GM06990 (cell line): ENCODE measurements around the gene IL20RB.
"Not testable (repeated sequence)": the region's sequence is repeated elsewhere in the genome, so short reads cannot be mapped to it uniquely, and the experiment has no call there.

ENCODE experiments used
- DNase-seq: peaks from one replicate; pipeline ENCODE4 v3.0.0-alpha.2; 2011; ENCODE audit not compliant: insufficient read length; ENCODE audit errors: extremely low read depth
- H3K27me3 ChIP-seq: replicated peaks from 2 replicates; pipeline ENCODE4 v1.6.0; 2011; ENCODE audit warnings: low read length; ENCODE audit not compliant: control insufficient read depth, insufficient read depth
- H3K36me3 ChIP-seq: 2 replicates; pipeline ENCODE4 v1.5.1; 2011; ENCODE audit warnings: low read length; ENCODE audit not compliant: control insufficient read depth, insufficient read depth
- H3K4me3 ChIP-seq: replicated peaks from 2 replicates; pipeline ENCODE4 v1.5.1; 2011; ENCODE audit warnings: low read depth, mild to moderate bottlenecking, control low read depth, low read length
- TF ChIP-seq, protein P1 (sequence below): IDR thresholded peaks from 2 replicates; pipeline ENCODE4 v1.5.1; 2011; ENCODE audit warnings: low read length, control low read depth, mild to moderate bottlenecking, inconsistent platforms; ENCODE audit not compliant: insufficient read depth, poor library complexity, severe bottlenecking

IL20RB gene

DNA sequence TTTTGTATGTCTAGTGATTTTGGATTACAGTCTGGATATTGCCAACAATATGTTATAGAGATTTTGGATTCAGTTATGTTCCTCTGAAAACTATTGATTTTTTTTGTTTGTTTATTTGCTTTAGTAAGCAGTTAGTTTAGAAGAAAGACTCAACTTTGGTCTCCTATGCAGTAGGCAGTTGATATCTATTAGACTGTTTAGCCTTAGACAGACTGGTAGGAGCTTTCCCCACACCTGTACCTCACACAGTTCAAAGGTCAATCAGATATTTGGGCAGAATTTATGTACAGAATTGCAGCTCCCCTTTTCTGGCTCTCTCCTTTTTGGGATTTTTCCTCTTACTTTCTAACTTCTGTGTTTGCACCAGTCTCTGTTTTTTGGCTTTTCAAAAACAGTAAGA is 42.3 kb downstream of the IL20RB start:
- Histone ChIP-seq H3K27me3 (no peaks in the 10 kb centered on the region), H3K36me3 (no peaks in the 10 kb centered on the region), H3K4me3 (no peak overlapping the region)
- DNase-seq, result no peak
- TF ChIP-seq, protein P1, sequence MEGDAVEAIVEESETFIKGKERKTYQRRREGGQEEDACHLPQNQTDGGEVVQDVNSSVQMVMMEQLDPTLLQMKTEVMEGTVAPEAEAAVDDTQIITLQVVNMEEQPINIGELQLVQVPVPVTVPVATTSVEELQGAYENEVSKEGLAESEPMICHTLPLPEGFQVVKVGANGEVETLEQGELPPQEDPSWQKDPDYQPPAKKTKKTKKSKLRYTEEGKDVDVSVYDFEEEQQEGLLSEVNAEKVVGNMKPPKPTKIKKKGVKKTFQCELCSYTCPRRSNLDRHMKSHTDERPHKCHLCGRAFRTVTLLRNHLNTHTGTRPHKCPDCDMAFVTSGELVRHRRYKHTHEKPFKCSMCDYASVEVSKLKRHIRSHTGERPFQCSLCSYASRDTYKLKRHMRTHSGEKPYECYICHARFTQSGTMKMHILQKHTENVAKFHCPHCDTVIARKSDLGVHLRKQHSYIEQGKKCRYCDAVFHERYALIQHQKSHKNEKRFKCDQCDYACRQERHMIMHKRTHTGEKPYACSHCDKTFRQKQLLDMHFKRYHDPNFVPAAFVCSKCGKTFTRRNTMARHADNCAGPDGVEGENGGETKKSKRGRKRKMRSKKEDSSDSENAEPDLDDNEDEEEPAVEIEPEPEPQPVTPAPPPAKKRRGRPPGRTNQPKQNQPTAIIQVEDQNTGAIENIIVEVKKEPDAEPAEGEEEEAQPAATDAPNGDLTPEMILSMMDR, result no peak

DNA sequence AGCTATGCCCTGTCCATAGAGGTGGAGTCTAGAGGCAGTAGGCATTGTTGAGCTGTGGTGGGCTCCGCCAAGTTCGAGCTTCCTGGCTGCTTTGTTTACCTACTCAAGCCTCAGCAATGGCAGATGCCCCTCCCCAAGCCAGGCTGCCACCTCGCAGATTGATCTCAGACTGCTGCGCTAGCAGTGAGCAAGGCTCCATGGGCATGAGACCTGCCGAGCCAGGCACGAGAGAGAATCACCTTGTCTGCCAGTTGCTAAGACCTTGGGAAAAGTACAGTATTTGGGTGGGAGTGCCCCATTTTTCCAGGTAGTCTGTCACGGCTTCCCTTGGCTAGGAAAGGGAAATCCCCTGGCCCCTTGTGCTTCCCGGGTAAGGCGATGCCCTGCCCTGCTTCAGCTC is 49.6 kb downstream of the IL20RB start:
- H3K4me3 ChIP-seq, H3K36me3 ChIP-seq, H3K27me3 ChIP-seq, DNase-seq: not testable (repeated sequence)

DNA sequence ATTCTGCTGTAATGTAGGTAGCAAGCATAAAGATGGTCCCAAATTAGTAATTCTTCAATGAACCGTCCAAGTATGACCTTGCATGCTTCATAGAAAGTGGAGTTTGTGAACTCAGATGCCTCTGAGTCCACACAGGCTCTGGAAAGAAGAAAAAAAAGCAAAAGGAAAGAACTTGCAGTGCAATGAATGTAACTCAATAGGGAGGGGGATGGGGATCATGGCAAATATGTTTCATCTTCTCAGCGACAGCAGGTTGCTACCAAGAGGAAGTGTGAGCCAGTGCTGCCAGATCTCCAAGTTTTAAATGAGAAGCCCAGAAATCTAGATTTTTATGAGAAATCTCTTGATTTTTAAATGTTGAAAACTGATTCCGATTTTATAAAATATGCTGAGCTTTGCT is 50.3 kb downstream of the IL20RB start:
- no peaks in the 10 kb centered on the region for H3K27me3 ChIP-seq
- TF ChIP-seq, protein P1, result no peak
- DNase-seq, result no peak
- H3K36me3 ChIP-seq, result no peaks in the 10 kb centered on the region
- no peak overlapping the region for H3K4me3 ChIP-seq

DNA sequence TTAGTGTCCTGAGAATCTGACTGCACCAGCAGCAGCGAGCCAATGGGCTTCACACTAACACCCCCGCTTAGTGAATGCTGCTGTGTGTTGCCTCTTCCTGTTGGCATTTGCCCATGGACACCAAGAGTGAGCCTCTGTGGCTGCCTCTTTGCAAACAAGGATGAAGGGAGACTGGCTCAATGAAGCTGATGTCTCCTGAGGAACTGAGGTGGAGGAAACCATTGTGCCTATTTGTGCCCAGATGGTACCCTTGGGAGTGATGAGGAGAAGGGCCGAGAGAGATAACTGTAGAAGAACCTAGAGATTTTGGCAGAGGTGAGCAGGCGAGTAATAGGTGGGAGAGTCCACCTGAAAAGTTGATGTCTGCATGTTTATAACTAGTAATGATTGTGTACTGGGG is 51.2 kb downstream of the IL20RB start:
- TF ChIP-seq, protein P1, result no peak
- Histone ChIP-seq H3K27me3 (no peaks in the 10 kb centered on the region), H3K36me3 (no peaks in the 10 kb centered on the region), H3K4me3 (no peak overlapping the region)
- DNase-seq, result no peak

DNA sequence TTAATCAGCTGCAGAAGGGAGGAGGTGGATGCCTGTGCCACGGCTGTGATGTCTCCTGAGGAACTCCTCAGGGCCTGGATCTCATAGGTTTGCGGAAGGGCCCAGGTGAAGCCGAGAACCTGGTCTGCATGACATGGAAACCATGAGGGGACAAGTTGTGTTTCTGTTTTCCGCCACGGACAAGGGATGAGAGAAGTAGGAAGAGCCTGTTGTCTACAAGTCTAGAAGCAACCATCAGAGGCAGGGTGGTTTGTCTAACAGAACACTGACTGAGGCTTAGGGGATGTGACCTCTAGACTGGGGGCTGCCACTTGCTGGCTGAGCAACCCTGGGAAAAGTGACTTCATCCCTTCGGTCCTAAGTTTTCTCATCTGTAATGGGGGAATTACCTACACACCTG is 52.4 kb downstream of the IL20RB start:
- no peaks in the 10 kb centered on the region for H3K36me3 ChIP-seq
- TF ChIP-seq, protein P1, result no peak
- DNase-seq, result no peak
- no peaks in the 10 kb centered on the region for H3K27me3 ChIP-seq
- H3K4me3 ChIP-seq, result no peak overlapping the region

DNA sequence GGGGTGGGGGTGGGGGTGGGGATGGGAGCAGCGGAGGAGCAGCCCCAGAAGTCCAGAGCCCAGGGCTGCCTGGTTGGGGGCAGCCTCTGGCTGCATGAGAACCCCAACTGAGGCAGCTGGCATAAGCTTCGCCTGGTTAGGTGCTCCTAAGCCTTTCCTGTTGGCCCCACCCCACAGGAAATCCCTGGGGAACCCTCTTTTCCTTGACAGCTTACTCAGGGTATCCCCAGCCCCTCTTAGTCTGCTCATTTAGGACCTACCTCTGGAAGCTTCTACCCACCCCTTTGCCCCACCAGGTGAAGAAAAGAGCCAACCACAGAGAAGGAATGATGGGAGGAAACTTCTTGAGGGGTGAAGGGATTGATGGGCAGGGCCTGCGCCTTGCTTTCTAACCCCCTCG is 53.4 kb downstream of the IL20RB start:
- TF ChIP-seq, protein P1, result no peak
- Histone ChIP-seq H3K4me3 (no peak overlapping the region), H3K27me3 (no peaks in the 10 kb centered on the region), H3K36me3 (no peaks in the 10 kb centered on the region)
- DNase-seq, result no peak

DNA sequence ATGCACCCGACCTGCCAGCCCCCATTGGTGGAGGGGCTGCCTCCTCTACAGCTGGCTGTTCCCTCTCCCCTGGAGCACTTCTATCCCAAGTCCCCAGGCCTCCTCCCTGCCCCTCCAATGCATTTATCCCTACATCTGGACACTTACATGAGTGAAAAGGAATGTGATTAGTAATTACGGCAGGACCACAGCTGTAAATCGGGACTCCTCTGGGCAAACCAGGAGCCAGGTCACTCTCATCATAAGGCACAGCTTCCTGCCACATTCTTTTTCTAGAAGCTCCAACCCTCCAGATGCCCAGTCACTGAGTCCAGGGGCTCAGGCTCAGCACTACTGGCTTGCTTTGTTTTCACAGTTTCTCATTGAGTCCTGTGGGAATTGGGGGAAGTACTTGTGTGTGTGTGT is 54.3 kb downstream of the IL20RB start:
- no peak for DNase-seq
- TF ChIP-seq, protein P1, result no peak
- H3K36me3 ChIP-seq, result no peaks in the 10 kb centered on the region
- no peaks in the 10 kb centered on the region for H3K27me3 ChIP-seq
- no peak overlapping the region for H3K4me3 ChIP-seq
